Measurements from ENCODE around the gene B3GNT3. TPM values are rescaled to one million over a fixed set of nuclear protein-coding genes. Genes with fewer than 3 reads are reported as not detected.

Gene B3GNT3
- total and polyA plus RNA-seq, 3 experiments from 2014 or later: not detected

- H3K36me3 Mint-ChIP-seq: peaks cover 5 to 74% (median 21%) of the 10 kb centered on the region in 3 donors
- Histone ChIP-seq H3K27me3 (ENCODE audit: insufficient read depth, low read length, poor library complexity, severe bottlenecking) (no peaks in the 10 kb centered on the region), H3K27ac (ENCODE audit: low read depth, low read length) (no peak overlapping the region), H3K36me3 (ENCODE audit: insufficient read depth, low read length) (peaks cover 18% of the 10 kb centered on the region), H3K4me3 (ENCODE audit: low read length) (no peak overlapping the region), H3K9me3 (ENCODE audit: low read length) (no peaks in the 10 kb centered on the region), H3K4me1 (ENCODE audit: insufficient read depth, low read length) (no peaks in the 10 kb centered on the region)
- H3K27me3 Mint-ChIP-seq: no peaks in the 10 kb centered on the region
- ChIA-PET CTCF (interaction anchor here (0.7 to 1.3 kb wide), 2 partner anchors 50 to 56 kb away, joined by 3 read pairs; no protein-coding TSS in a partner anchor), POLR2A (no interaction called here)
- H3K4me1 Mint-ChIP-seq: peaks cover 4 to 14% (median 6%) of the 10 kb centered on the region in 3 donors
- H3K4me3 Mint-ChIP-seq: no peak overlapping the region
- H3K9me3 Mint-ChIP-seq: no peaks in the 10 kb centered on the region
- H3K27ac Mint-ChIP-seq: peak overlapping the region in 2 of 8 donors; percentile 6 to 21
- DNase-seq: no peak
Observed at GRCh38 chr19:17761148-17761547, 33.8 kb upstream of the B3GNT3 start.

DNA sequence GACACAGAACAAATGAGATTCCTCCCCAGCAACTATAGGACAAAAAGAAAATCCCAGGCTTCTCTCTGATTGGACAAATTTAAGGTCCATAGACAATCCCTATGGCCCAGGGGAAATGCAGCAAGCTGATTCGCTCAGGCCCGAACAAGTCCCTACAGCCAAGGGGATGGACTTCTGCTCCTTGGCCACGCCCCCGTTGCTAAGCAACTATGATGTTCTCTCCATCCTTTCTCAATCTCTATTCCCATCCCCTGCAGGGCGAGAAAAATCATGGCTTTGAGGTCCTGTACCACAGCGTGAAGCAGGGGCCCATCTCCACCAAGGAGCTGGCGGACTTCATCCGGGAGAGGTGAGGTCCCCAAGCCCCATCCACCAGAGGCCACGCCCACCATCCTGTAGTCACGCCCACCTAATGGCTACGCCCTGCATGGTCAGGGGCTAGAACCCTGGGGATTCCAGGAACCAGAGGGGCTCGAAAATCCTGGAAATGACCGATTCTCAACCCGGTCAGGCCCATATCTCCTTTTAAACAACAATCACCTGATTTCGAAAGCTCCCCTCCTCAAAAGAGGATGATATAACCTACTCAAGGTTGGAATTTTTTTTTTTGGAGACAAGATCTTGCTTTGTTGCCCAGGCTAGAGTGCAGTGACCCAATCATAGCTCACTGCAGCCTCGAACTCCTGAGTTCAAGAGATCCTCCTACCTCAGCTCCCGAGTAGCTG lies 32.3 kb upstream of the B3GNT3 start:
- Mint-ChIP-seq H3K27me3 (no peaks in the 10 kb centered on the region), H3K9me3 (no peaks in the 10 kb centered on the region), H3K27ac (peak overlapping the region in 1 of 8 donors; percentile 82), H3K4me1 (peaks cover 0 to 4% (median 4%) of the 10 kb centered on the region in 3 donors), H3K4me3 (no peak overlapping the region), H3K36me3 (peaks cover 6 to 78% (median 21%) of the 10 kb centered on the region in 3 donors)
- ChIA-PET CTCF (interaction anchor here (1.4 kb wide), 1 partner anchor 60 kb away, joined by 3 read pairs; no protein-coding TSS in a partner anchor), POLR2A (interaction anchor here (0.6 kb wide), 3 partner anchors 44 to 85 kb away, joined by 5 to 8 read pairs (median 6); no protein-coding TSS in a partner anchor)
- H3K4me1 ChIP-seq (ENCODE audit: insufficient read depth, low read length): no peaks in the 10 kb centered on the region
- DNase-seq: no peak
- H3K4me3 ChIP-seq (ENCODE audit: low read length): no peak overlapping the region
- no peaks in the 10 kb centered on the region for H3K9me3 ChIP-seq (ENCODE audit: low read length)
- H3K27me3 ChIP-seq (ENCODE audit: insufficient read depth, low read length, poor library complexity, severe bottlenecking): no peaks in the 10 kb centered on the region
- peaks cover 28% of the 10 kb centered on the region for H3K36me3 ChIP-seq (ENCODE audit: insufficient read depth, low read length)
- H3K27ac ChIP-seq (ENCODE audit: low read depth, low read length): no peak overlapping the region

DNA sequence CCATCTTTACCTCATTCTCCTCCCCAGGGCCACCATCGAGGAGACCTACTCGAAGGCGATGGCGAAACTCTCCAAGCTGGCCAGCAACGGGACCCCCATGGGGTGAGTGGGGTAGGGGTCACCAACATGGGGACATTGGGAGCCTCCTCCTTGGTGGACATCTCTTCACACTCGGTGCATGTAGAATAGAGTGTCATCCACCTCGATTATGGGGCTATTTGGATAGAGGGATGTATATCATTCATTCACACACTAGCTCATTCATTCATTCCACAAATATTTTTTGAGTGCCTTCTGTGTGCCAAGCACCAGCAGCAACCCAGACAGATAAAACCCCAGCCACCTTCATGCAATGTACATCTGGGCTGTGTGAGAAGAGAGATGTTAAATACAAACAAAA lies 30.6 kb upstream of the B3GNT3 start:
- H3K4me3 ChIP-seq (ENCODE audit: low read length): no peak overlapping the region
- no peaks in the 10 kb centered on the region for H3K4me1 ChIP-seq (ENCODE audit: insufficient read depth, low read length)
- no peaks in the 10 kb centered on the region for H3K4me1 Mint-ChIP-seq
- H3K27me3 ChIP-seq (ENCODE audit: insufficient read depth, low read length, poor library complexity, severe bottlenecking): no peaks in the 10 kb centered on the region
- no peak overlapping the region for H3K27ac Mint-ChIP-seq
- H3K9me3 ChIP-seq (ENCODE audit: low read length): no peaks in the 10 kb centered on the region
- POLR2A ChIA-PET: no interaction called here
- CTCF ChIA-PET: interaction anchor here (2.3 kb wide), 1 partner anchor 95 kb away, joined by 6 read pairs; the partner anchor contains the start of gene RPL18A
- DNase-seq: no peak
- no peak overlapping the region for H3K4me3 Mint-ChIP-seq
- no peaks in the 10 kb centered on the region for H3K9me3 Mint-ChIP-seq
- peaks cover 9 to 75% (median 15%) of the 10 kb centered on the region in 3 donors for H3K36me3 Mint-ChIP-seq
- H3K36me3 ChIP-seq (ENCODE audit: insufficient read depth, low read length): peaks cover 28% of the 10 kb centered on the region
- no peak overlapping the region for H3K27ac ChIP-seq (ENCODE audit: low read depth, low read length)
- H3K27me3 Mint-ChIP-seq: no peaks in the 10 kb centered on the region

- CTCF ChIA-PET: interaction anchor here (2.3 kb wide), 1 partner anchor 94 kb away, joined by 6 read pairs; the partner anchor contains the start of gene RPL18A
- Mint-ChIP-seq H3K36me3 (peaks cover 9 to 76% (median 16%) of the 10 kb centered on the region in 3 donors), H3K4me3 (peak overlapping the region in 1 of 7 donors; percentile 45), H3K27me3 (no peaks in the 10 kb centered on the region), H3K9me3 (no peaks in the 10 kb centered on the region), H3K4me1 (no peaks in the 10 kb centered on the region), H3K27ac (peak overlapping the region in 1 of 8 donors; percentile 64)
- H3K4me1 ChIP-seq (ENCODE audit: insufficient read depth, low read length): no peaks in the 10 kb centered on the region
- H3K27ac ChIP-seq (ENCODE audit: low read depth, low read length): no peak overlapping the region
- H3K27me3 ChIP-seq (ENCODE audit: insufficient read depth, low read length, poor library complexity, severe bottlenecking): no peaks in the 10 kb centered on the region
- POLR2A ChIA-PET: interaction anchor here (0.5 kb wide), 1 partner anchor 80 kb away, joined by 8 read pairs; no protein-coding TSS in a partner anchor
- no peak for DNase-seq
- H3K9me3 ChIP-seq (ENCODE audit: low read length): no peaks in the 10 kb centered on the region
- H3K4me3 ChIP-seq (ENCODE audit: low read length): no peak overlapping the region
- peaks cover 28% of the 10 kb centered on the region for H3K36me3 ChIP-seq (ENCODE audit: insufficient read depth, low read length)
Observed at GRCh38 chr19:17765069-17765618, 29.8 kb upstream of the B3GNT3 start.

GRCh38 chr19:17766543-17767131 lies 28.3 kb upstream of the B3GNT3 start:
- peak in 1 of 5 donors; percentile 33 for DNase-seq
- no peaks in the 10 kb centered on the region for H3K27me3 ChIP-seq (ENCODE audit: insufficient read depth, low read length, poor library complexity, severe bottlenecking)
- Mint-ChIP-seq H3K36me3 (peaks cover 9 to 75% (median 9%) of the 10 kb centered on the region in 3 donors), H3K9me3 (no peaks in the 10 kb centered on the region), H3K4me1 (no peaks in the 10 kb centered on the region), H3K27ac (no peak overlapping the region), H3K4me3 (no peak overlapping the region), H3K27me3 (no peaks in the 10 kb centered on the region)
- H3K4me3 ChIP-seq (ENCODE audit: low read length): no peak overlapping the region
- no peaks in the 10 kb centered on the region for H3K9me3 ChIP-seq (ENCODE audit: low read length)
- peaks cover 28% of the 10 kb centered on the region for H3K36me3 ChIP-seq (ENCODE audit: insufficient read depth, low read length)
- CTCF ChIA-PET: interaction anchor here (0.9 to 2.3 kb wide), 8 partner anchors 11 to 92 kb away, joined by 3 to 10 read pairs (median 4); partner anchors contain the start of genes FCHO1, JAK3 and RPL18A
- no peaks in the 10 kb centered on the region for H3K4me1 ChIP-seq (ENCODE audit: insufficient read depth, low read length)
- POLR2A ChIA-PET: interaction anchor here (0.5 kb wide), 1 partner anchor 98 kb away, joined by 3 read pairs; no protein-coding TSS in a partner anchor
- no peak overlapping the region for H3K27ac ChIP-seq (ENCODE audit: low read depth, low read length)

DNA sequence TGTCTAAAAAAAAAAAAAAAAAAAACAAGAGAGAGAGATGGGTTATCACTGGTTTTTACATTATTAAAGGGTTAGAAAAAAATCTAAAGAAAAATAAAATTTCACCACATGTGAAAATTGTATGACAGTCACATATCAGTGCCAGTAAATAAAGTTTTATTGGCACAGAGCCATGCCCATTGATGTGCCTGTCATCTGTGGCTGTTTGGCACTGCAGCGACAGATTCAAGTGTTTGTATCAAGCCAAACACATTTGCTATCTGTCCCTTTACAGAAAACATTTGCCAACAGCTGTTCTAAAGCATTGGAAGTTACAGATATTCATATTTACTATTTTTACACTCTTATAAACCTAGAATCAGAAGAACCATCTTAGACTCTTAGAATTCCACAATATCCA lies 27.4 kb upstream of the B3GNT3 start:
- no peaks in the 10 kb centered on the region for H3K9me3 ChIP-seq (ENCODE audit: low read length)
- no peak for DNase-seq
- Mint-ChIP-seq H3K27me3 (peaks cover 0 to 2% of the 10 kb centered on the region in 2 donors), H3K4me1 (no peaks in the 10 kb centered on the region), H3K27ac (no peak overlapping the region), H3K9me3 (no peaks in the 10 kb centered on the region), H3K4me3 (no peak overlapping the region), H3K36me3 (peaks cover 11 to 79% (median 11%) of the 10 kb centered on the region in 3 donors)
- peaks cover 35% of the 10 kb centered on the region for H3K36me3 ChIP-seq (ENCODE audit: insufficient read depth, low read length)
- H3K4me1 ChIP-seq (ENCODE audit: insufficient read depth, low read length): no peaks in the 10 kb centered on the region
- POLR2A ChIA-PET: no interaction called here
- H3K27me3 ChIP-seq (ENCODE audit: insufficient read depth, low read length, poor library complexity, severe bottlenecking): no peaks in the 10 kb centered on the region
- CTCF ChIA-PET: interaction anchor here (0.9 to 2.0 kb wide), 2 partner anchors 16 to 63 kb away, joined by 3 to 10 read pairs; partner anchors contain the start of gene FCHO1
- H3K4me3 ChIP-seq (ENCODE audit: low read length): no peak overlapping the region
- H3K27ac ChIP-seq (ENCODE audit: low read depth, low read length): no peak overlapping the region

GRCh38 chr19:17770613-17771012 lies 24.3 kb upstream of the B3GNT3 start:
- Mint-ChIP-seq H3K4me1 (peaks cover 0 to 3% (median 2%) of the 10 kb centered on the region in 3 donors), H3K4me3 (no peak overlapping the region), H3K27me3 (peaks cover 0 to 2% of the 10 kb centered on the region in 2 donors), H3K9me3 (no peaks in the 10 kb centered on the region), H3K36me3 (peaks cover 12 to 80% (median 14%) of the 10 kb centered on the region in 3 donors), H3K27ac (no peak overlapping the region)
- Histone ChIP-seq H3K9me3 (ENCODE audit: low read length) (no peaks in the 10 kb centered on the region), H3K4me1 (ENCODE audit: insufficient read depth, low read length) (no peaks in the 10 kb centered on the region), H3K4me3 (ENCODE audit: low read length) (no peak overlapping the region), H3K27me3 (ENCODE audit: insufficient read depth, low read length, poor library complexity, severe bottlenecking) (no peaks in the 10 kb centered on the region), H3K27ac (ENCODE audit: low read depth, low read length) (no peak overlapping the region), H3K36me3 (ENCODE audit: insufficient read depth, low read length) (peaks cover 18% of the 10 kb centered on the region)
- ChIA-PET CTCF (interaction anchor here (0.7 kb wide), 1 partner anchor 16 kb away, joined by 3 read pairs; no protein-coding TSS in a partner anchor), POLR2A (no interaction called here)
- DNase-seq: no peak
